Stomach (tissue), 9 donors: ENCODE measurements around the gene CENPX. TPM values are rescaled to one million over a fixed set of nuclear protein-coding genes. Genes with fewer than 3 reads are reported as not detected.

ENCODE experiments used
- DNase-seq, 2 donors: peaks; one replicate each; pipeline versions ENCODE4 v3.0.0 to v3.0.0-alpha.2; 2013 to 2019
- H3K27ac ChIP-seq, 5 donors: fragments of 200-600 bp in 4 of 5; sonication (generic) in 4 of 5; one replicate each; pipeline ENCODE4 v1.5.1; 2013 to 2019; ENCODE audit warnings: mild to moderate bottlenecking in 1 of 5, moderate library complexity in 1 of 5
- H3K27me3 ChIP-seq, 3 donors: fragments of 200-600 bp; sonication (generic); one replicate each; pipeline ENCODE4 v1.5.1; 2017 to 2019; ENCODE audit warnings: mixed run types in 1 of 3
- H3K36me3 ChIP-seq, 4 donors: fragments of 200-600 bp; sonication (generic); 1 replicate in 3 of 4; 2 replicates in 1 of 4; pipeline ENCODE4 v1.5.1; 2016 to 2019
- H3K4me1 ChIP-seq, 4 donors: fragments of 200-600 bp; sonication (generic); one replicate each; pipeline ENCODE4 v1.5.1; 2016 to 2019
- H3K4me3 ChIP-seq, 4 donors: fragments of 200-600 bp; sonication (generic) in 3 of 4; one replicate each; pipeline ENCODE4 v1.5.1; 2016 to 2019; ENCODE audit warnings: mild to moderate bottlenecking in 1 of 4
- H3K9me3 ChIP-seq, 4 donors: fragments of 200-600 bp; sonication (generic); one replicate each; pipeline ENCODE4 v1.5.1; 2016 to 2019
- CTCF ChIP-seq, 7 experiments: fragments of 450-650 bp in 4 of 7; fragments of 200-600 bp in 3 of 7; sonication (generic) in 3 of 7; IDR thresholded peaks; one replicate each; pipeline ENCODE4 v1.5.1; 2016 to 2019; ENCODE audit warnings: antibody characterized with exemption in 7 of 7, control low read depth in 2 of 7, mild to moderate bottlenecking in 1 of 7
- EP300 ChIP-seq: sonication (generic); formaldehyde crosslinking; IDR thresholded peaks from one replicate; pipeline ENCODE4 v1.6.1; 2017; ENCODE audit warnings: antibody characterized with exemption
- POLR2A ChIP-seq, 4 donors: fragments of 450-650 bp; IDR thresholded peaks; one replicate each; pipeline ENCODE4 v1.6.1; 2016; ENCODE audit warnings: antibody characterized with exemption in 4 of 4, control low read depth in 2 of 4, mild to moderate bottlenecking in 1 of 4, moderate library complexity in 1 of 4
- POLR2AphosphoS5 ChIP-seq, 3 donors: sonication (generic); formaldehyde crosslinking; IDR thresholded peaks; one replicate each; pipeline ENCODE4 v1.6.1; 2016; ENCODE audit warnings: antibody characterized with exemption in 3 of 3
- WGBS, 5 donors: extraction: QIAGEN DNeasy Blood & Tissue Kit in 3 of 5; methylation state at CpG; one replicate each; pipeline versions ENCODE4 v1.1.5 to v1.1.7; 2013 to 2018; 5-methylcytosine and 5-hydroxymethylcytosine counted together
- intact Hi-C: fragments of 100-400 bp; cut with DNase I; formaldehyde crosslinking; loops from one replicate; pipeline ENCODE4 v1.15.1; 2023; ENCODE audit warnings: low total_unique reads
- polyA plus RNA-seq, 3 donors: library from polyadenylated mRNA; stranded (reverse); fragments of 200-250 nt; gene quantifications; one replicate each; pipeline ENCODE4 v1.2.3, GENCODE V29; 2013
- total RNA-seq, 5 donors: library from RNA; depleted of rRNA; stranded (reverse); fragments of >200 nt; gene quantifications; one replicate each; pipeline versions ENCODE4 v1.1.0 to v1.2.3, GENCODE V29; 2014 to 2016
- donor health status: healthy with polysubstance abuse.
- donor health status: Bipolar disorder and iron deficiency.
- donor health status: healthy.

Gene CENPX
- total and polyA plus RNA-seq, 8 donors, result 22.0 to 231 (median 151) TPM

- peak; percentile 63 to 73 for DNase-seq
- Histone ChIP-seq H3K27me3 (no peaks in the 10 kb centered on the region), H3K4me1 (peaks cover 40 to 68% (median 62%) of the 10 kb centered on the region in 4 donors), H3K36me3 (peaks cover 0 to 17% (median 15%) of the 10 kb centered on the region in 4 donors), H3K9me3 (no peaks in the 10 kb centered on the region), H3K27ac (no peak overlapping the region), H3K4me3 (no peak overlapping the region)
- intact Hi-C loops, result loop anchor here (5.0 kb wide), 1 partner anchor 58 kb away; the partner anchor contains the start of gene NOTUM
- 55 to 80% (median 59%) methylated on average over 19 to 34 of the region's 34 CpGs for WGBS, 5 donors
- TF ChIP-seq CTCF (IDR thresholded peaks at IDR 0.05) (peak in 4 of 7 experiments; percentile 7 to 67 (median 56)), POLR2A (IDR thresholded peaks at IDR 0.05) (no peak), EP300 (no peak), POLR2AphosphoS5 (IDR thresholded peaks at IDR 0.05) (no peak)
These were observed 2.7 kb downstream of the CENPX start for GRCh38 chr17:82019690-82020571.

GRCh38 chr17:82018989-82019689, 3.5 kb downstream of the CENPX start:
- no peak for DNase-seq
- WGBS, 5 donors, result 75 to 84% (median 76%) methylated on average over 16 to 33 of the region's 33 CpGs
- intact Hi-C loops, result loop anchor here (5.0 kb wide), 1 partner anchor 57 kb away; the partner anchor contains the start of gene NOTUM
- Histone ChIP-seq H3K4me1 (peaks cover 36 to 60% (median 55%) of the 10 kb centered on the region in 4 donors), H3K27me3 (no peaks in the 10 kb centered on the region), H3K9me3 (no peaks in the 10 kb centered on the region), H3K36me3 (peaks cover 0 to 17% (median 15%) of the 10 kb centered on the region in 4 donors), H3K27ac (peak overlapping the region in 1 of 5 donors; percentile 6), H3K4me3 (no peak overlapping the region)
- no peak for TF ChIP-seq POLR2A (IDR thresholded peaks at IDR 0.05)

- Histone ChIP-seq H3K36me3 (peaks cover 0 to 23% (median 15%) of the 10 kb centered on the region in 4 donors), H3K4me1 (peaks cover 29 to 55% (median 51%) of the 10 kb centered on the region in 4 donors), H3K9me3 (no peaks in the 10 kb centered on the region), H3K27me3 (no peaks in the 10 kb centered on the region), H3K27ac (peak overlapping the region in 1 of 5 donors; percentile 12), H3K4me3 (no peak overlapping the region)
- intact Hi-C loops, result loop anchor here (5.0 kb wide), 1 partner anchor 56 kb away; the partner anchor contains the start of gene NOTUM
- no peak for TF ChIP-seq CTCF (IDR thresholded peaks at IDR 0.05)
- no peak for TF ChIP-seq POLR2AphosphoS5 (IDR thresholded peaks at IDR 0.05)
- no peak for TF ChIP-seq POLR2A (IDR thresholded peaks at IDR 0.05)
- TF ChIP-seq EP300, result no peak
- 42 to 61% (median 57%) methylated on average over 12 to 19 of the region's 19 CpGs for WGBS, 5 donors
- DNase-seq, result peak in 1 of 2 donors; percentile 70
These were observed 4.3 kb downstream of the CENPX start for GRCh38 chr17:82018152-82018988.

- WGBS, 5 donors, result 0 to 79% (median 57%) methylated on average over 1 to 13 of the region's 13 CpGs
- Histone ChIP-seq H3K4me3 (no peak overlapping the region), H3K36me3 (peaks cover 0 to 23% (median 18%) of the 10 kb centered on the region in 4 donors), H3K27ac (peak overlapping the region in 1 of 5 donors; percentile 12), H3K9me3 (no peaks in the 10 kb centered on the region), H3K27me3 (no peaks in the 10 kb centered on the region), H3K4me1 (peaks cover 29 to 61% (median 50%) of the 10 kb centered on the region in 4 donors)
- no peak for DNase-seq
- intact Hi-C loops, result loop anchor here (5.0 kb wide), 1 partner anchor 55 kb away; the partner anchor contains the start of gene NOTUM
- TF ChIP-seq POLR2A (IDR thresholded peaks at IDR 0.05) (no peak), POLR2AphosphoS5 (IDR thresholded peaks at IDR 0.05) (no peak), CTCF (IDR thresholded peaks at IDR 0.05) (no peak), EP300 (no peak)
These were observed 5.0 kb downstream of the CENPX start for GRCh38 chr17:82017612-82018151.
